Mesenteric fat pad (tissue), 1 donor: Measurements from ENCODE around the gene DLK1. TPM values are rescaled to one million over a fixed set of nuclear protein-coding genes. Genes with fewer than 3 reads are reported as not detected.

Source experiments
- DNase-seq: peaks from one replicate; pipeline ENCODE4 v3.0.0-alpha.2; 2020; ENCODE audit warnings: low spot score
- total RNA-seq: library from RNA; stranded (reverse); fragmentation: NEBNext Ultra II Directional; extraction: Animal tissue kit (Norgen Biotek cat#: 25700); gene quantifications from one replicate; pipeline ENCODE4 v1.2.1, GENCODE V29; 2021
- donor health status: DM: yes; HTN: yes; CAD: no.

The DLK1 gene
- total RNA-seq, 1 donor from 2014 or later, result not detected

DNA sequence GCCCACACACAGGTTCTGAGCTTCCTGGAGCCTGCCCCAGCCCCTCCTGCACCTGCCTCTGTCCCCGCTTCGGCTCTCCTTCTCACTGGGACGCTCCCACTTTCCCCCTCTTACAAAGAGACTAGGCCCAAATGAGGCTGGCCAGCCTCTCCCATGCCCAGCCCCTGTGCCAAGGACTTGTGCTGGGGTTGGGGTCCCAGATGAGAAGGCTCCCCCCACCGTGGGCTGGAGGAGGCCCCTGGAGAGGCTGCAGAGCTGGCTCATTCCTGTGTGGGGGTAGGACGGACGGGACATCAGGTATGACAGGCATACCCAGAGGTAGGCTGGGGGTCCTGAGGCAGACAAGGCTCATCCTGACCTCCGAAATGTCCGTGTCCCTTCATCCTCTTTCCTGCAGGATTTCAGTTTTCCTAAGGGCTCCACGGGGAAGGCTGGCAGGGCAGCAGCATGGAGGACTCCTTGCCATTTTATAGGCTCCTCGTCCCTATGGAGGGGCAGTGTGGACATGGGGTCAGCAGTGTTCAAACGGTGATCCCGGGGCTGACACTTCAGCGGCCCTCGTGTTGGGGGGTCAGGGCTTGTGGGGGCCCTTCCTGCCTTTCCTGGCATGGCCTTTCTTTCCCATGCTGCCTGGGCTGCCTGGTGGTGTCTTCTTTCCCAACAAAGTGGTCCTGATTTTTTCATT lies 50.1 kb downstream of the DLK1 start:
- peak; percentile 79 for DNase-seq

DNA sequence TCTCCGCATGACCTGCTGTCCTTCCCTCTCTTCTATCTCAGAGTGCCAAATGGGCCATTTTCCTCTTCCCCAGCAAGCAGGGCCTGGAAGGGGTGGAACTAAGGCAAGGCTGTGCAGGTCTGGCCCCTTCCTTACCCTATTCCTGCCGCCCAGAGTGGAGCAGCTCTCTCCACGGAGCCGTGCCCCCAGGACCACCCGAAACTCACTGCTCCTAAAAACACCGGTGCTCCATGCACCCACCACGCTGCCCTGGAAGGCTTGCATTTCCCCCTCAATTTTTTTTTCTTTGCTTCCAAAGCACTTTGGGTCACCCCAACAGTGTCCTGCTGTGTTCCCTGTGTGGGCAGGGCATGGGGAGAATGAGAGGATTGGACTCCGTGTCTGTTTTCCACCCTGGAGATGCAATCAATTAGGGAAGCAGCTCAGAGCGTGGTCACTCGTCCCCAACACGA lies 50.7 kb downstream of the DLK1 start:
- peak; percentile 69 for DNase-seq

DNA sequence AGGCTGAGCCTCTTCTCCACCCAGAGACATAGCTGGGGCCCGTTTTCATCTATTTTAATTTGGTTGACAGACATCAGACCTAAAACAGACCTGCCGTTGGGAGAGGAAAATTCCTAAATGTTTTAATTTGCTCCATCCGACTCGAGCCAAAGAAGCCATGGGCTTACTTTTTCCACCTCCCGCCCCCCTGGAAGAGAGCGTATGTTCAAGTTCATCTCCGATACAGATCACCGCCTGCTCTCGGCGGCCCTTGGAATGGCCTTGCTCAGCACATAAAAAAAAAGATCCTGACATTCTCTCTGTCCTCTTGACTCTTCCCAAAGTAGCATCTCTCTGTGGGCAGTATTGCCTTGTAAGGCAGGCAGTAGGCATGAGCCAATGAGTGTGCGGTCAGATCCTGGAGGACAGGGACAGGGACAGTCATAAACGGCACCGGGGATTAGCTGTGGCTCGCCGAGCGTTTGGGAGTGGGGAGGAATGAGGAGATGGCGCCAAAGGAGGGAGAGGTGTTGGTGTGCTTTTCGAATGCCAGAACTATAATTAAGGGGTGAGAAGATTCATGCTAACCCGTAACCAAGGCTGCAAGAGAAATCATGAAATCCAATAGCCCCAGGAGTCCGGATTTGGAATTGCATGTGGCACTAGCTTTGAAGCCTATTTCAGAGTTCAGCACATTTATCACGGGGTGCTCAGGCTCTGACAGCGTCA lies 51.3 kb downstream of the DLK1 start:
- DNase-seq, result no peak

DNA sequence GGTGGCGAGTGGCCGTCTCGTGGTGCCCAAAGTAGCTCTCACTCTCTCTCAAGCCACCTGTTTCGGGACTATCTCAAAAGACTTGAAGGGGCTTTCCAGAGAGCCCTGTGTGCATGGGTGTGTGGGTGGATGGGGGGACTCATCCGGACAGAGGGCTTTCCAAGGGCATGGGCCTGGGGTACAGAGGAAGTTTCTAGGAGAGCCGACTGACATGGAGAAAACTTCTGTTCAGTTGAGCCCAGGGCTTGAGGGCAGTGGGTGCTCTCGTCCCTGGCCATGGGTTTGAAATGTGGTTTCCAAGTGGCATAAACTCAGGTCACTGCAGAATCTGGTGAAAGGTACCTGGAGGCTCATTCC lies 51.8 kb downstream of the DLK1 start:
- DNase-seq, result peak; percentile 39

DNA sequence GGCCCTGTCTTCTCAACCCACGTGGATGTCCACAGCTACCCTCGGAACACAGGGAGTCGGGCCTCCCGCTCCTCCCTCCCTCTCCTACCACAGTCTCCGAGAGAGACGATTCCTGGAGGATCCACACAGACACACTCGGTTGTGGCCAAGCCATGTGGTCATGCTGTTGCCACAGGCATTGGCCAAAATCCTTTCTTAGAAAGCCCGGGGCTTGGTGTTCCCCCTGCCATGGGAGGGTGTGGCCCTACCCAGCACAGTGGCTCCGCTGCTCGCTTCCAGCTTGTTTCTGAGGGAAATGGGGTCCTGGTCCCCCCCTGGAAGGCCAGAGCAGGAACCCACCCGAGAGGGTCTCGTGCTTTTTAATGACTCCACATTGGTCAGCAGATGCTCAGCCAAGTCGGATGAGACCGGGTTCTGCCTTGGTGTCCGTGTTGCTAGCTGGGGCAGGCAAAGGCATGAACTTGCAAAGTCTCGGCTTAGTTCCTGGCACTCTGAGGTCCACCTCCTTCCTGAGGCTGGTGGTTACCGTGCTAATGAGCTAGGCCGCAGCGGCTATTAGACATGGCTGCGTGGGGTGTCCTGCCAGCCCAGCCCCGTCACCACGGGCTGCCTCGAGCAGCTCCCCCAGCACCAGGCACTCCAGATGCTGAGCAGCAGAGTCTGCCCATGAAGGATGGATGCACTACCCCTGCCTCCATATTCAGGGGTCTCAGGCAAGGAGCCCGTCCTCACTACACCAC lies 52.4 kb downstream of the DLK1 start:
- DNase-seq, result peak; percentile 72

DNA sequence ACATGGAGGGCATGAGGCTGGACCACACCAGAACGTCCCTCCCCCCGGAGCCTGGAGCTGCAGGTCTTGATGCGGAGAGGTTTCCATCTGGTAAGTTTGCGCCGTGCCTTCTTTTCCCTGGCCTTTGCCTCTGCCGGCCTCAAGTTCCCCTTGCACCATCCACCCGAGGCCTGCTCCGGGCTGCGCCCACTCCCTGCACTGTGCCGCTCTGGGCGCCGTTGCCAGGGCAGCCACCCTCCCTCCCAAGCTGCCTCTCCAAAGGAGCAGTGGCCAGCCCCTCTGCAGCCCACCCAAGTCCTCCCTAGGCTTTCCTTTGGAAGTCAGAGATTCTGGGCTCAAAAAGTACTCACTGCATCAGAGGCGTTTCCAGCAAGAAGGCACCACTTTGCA lies 53.0 kb downstream of the DLK1 start:
- DNase-seq, result no peak

DNA sequence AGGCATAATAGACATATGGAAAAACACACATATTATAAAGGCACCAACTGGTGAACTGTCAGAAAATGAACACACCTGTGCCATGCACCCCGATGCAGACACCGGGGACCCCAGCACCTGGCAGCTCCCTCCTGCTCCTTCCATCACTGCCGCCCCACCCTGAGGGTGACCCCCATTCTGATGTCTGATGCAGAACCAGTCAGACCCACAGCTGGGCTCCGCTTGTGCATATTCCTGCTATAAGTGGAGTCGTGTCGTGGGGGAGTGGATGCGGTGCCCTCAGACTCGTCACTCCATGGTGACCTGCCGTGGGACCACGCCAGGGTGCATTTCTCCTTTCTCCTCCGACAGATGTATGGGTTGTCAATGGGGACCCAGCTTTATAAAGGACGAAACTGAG lies 53.6 kb downstream of the DLK1 start:
- DNase-seq, result peak; percentile 55

DNA sequence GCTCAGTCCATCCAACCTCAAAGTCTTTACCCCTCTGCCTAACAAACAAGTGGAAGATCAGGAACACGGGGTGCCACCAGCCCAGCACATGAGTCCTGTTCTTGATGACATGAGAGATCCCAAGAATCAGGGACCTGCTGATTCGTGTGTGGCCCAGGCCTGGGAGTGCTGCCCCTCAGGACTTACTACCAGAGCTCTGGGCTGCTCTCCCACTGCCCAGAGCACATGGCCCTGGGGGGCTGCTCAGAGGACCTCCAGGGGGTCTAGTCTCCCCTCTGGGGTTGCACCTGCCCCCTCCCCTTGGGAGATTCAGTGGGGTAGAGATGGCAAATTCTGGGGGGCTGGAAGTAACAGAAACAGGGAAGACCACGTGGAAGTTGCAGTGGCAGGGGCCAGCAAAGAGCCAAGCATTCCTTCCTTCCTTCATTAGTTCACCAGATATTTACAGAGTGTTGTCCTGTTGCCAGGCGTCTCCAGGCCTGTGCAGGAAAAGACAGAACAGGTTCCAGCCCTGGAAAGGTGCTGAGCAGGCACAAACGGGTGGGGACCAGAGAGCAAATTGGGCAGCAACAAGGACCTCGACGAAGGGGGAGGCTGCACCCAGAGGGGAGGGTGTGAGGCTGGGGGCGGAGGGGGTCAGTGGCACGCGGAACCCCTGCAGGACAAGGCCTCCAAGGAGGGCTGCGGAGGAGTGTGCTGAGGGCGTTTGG lies 54.1 kb downstream of the DLK1 start:
- DNase-seq, result peak; percentile 80

DNA sequence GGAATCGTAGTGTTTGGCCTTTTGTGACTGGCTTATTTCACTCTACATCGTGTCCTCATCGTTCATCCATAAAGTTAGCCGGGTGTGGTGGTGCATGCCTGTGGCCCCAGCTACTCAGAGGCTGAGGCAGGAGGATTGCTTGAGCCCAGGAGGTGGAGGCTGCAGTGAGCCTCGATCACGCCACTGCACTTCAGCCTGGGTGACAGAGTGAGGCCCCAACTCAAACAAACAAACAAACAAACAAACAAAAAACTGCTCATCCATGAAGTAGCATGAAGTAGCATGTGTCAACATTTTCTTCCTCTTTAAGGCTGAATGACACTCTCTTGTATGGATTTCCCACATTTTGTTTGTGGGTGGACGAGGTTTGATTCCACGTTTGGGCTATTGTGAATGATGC lies 55.3 kb downstream of the DLK1 start:
- DNase-seq, result peak; percentile 16

DNA sequence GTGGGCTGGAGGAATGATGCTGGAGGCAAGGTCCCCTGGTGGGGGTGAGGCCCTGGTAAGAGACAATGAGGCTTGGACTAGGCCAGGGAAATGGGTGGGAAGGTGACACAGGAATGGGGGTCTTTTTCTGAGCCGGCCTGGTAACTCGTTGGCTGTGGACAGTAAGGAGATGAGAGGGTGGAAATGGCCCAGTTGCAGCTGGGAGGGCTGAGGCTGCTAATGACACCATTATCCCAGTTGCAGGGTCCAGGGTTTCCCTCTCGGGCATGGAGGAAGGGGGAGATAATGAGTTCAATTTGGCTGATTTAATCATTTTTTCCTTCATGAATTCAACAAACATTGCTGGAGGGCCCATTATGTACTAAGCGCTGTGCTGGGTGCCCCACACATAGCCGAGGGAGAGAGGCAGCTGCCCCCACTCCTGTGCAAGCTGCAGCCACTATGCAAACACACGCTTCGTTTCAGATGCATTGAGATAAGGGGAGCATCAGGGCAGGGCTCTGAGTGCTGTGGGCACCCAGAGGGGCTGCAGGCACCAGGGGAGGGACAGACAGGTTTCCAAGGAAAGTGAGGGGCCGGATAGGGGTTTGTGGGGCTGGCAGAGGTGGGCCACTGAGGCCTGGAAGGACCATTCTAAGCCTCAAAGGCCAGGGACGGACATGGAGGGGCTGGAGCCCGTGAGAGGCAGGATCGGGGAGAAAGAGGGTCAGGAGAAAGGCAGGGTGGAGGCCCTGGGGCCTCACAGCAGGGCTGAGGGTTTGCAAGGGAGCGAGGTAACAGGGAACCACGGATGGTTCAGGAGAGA lies 56.0 kb downstream of the DLK1 start:
- DNase-seq, result peak; percentile 59

DNA sequence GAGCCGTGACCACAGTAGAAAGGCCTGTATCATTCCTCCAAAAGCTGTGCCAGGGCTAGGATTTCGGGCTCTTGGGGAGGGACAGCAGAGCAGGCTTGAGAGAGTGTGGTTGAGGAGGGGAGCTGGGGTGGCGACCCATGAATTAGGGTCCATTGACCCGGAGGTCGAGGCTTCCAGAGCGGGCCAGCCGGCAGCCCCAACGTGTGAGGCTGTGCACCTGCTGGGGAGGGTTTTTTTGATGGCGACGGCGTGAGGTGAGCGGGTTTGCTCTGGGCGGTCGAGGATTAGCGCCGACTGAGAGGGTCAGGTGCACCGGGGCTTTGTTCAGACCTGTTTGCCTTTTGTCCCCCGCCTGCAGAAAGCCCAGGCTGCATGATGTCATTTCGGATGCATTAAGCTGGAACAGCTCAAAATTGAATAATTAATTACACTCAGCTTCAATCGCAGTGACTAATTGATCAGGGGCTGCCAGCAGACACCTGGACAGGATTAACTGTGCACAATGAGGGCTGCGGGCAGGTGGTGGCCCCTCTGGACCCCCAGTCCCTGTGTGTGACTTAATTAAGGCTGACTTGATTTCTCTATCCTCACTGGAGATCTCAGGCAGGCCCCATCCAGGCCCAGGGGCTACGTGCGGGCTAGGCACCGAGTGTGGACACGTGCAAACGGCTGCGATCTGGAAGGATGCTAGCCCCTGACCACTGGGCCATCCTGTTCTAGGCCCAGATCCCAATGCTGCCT lies 57.1 kb downstream of the DLK1 start:
- no peak for DNase-seq

DNA sequence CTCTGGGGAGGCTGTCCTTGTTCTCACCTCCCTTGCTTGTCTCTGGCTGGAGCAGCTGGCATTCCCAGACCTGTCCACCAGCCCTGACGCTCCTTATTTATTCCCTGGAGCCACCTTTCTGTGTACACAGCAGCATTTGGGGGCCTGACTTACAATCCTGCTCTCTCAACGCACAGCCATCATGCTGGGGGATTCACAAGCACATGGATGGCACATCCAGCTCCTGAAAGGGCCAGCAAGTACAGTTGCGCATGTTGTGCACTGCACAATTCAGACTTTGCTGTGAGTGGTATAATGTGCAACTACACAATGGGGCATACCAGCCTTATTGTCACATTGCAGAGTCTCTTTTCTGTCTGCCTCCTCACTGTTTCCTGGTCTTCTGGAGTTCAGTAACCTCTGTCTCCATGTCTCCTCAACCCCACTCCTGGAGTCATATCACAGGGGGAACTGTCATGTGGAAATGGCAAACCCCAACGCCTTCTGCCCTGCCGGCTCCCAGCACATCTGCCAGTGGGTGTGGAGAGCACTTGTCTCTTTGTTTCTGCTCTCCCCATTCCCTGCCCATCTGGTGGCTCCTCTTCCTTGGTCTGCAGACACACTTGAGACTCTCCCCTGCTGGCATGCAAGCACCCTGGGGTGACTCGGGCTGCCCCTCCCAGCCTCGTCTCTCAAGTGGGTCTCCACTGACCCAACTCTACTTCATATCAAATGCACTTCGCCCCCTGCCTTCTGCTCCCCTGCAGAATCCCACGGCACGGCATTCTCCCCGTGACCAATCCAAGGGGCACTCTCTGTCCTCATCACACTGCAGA lies 58.0 kb downstream of the DLK1 start:
- no peak for DNase-seq

DNA sequence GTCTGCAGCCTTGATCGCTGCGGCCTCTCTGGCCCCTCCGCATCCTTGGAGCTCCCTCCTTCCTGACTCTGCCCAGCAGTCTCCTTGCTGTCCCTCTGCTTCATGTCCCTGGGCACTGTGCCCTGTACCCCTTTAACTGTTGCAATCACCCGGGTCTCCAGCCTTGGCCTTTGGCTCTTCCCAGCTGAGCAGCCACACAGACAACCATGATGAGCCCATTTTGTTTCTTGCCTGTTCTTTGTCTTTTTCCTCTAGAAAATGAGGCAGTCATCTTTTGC lies 58.6 kb downstream of the DLK1 start:
- DNase-seq, result no peak

DNA sequence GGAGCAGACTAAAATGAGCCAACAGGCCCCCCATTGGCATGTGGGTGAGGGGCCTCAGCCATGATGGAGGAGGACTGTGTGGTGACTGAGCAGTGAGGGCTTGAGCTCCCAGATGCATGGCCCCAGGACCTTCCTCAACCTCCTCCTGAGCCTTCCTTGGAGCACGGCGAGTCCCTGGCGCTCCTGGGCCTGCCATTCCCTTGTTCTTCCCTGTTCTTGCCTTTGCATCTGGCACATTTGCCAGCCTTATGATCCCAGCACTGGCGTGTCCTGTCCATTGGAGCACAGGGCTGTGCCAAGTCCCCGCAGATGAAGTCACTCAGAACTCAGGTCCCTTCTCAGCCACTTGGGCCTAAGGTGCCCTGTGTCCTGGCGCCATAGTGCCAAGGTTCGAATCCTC lies 58.9 kb downstream of the DLK1 start:
- DNase-seq, result no peak

DNA sequence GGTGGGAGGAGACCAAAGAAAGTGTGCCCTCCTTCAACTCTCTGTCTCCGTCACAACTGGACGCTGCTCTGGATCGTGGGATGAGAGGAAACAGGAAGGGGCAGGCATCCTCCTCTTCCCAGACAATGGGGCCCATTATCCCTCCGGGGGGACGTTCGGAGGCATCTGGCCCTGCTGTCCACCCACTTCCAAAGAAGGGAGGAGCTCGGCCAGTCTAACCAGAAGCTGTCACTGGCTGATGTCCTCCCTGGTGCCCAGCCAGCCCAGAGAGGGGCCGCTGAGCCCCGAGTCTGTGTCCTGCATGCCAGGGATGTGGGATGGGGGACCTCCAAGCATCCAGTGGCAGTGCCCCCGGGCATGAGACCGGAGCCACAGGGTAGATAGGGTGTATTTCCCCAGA lies 59.4 kb downstream of the DLK1 start:
- DNase-seq, result no peak

DNA sequence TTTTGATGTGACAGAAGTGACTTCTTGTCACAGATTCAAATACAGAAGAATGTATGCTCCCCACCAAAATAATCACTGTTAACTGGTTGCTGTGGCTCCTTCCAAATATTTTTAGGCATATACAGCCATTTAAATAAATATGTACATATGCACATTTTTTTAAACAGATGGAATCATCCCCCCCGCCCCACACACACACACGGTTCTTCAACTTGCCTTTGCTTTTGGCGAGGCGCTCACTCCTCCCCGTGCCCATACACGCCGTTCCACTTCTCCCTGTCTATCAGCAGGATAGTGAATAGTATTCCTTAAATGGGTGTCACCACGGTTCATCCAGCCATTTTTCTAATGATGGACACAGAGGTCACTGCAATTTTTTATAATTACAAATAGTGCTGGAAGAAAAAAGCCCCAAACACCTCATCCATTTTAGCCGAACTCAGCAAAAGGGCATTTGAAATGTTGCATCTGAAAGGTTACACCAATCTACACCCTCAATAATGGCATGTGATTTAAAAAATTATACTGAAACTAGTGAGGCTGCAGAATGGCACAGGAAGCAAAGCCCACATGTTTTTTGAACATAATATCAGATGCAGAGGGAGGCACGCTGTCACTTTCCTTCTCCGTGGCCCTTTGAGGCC lies 60.0 kb downstream of the DLK1 start:
- no peak for DNase-seq

DNA sequence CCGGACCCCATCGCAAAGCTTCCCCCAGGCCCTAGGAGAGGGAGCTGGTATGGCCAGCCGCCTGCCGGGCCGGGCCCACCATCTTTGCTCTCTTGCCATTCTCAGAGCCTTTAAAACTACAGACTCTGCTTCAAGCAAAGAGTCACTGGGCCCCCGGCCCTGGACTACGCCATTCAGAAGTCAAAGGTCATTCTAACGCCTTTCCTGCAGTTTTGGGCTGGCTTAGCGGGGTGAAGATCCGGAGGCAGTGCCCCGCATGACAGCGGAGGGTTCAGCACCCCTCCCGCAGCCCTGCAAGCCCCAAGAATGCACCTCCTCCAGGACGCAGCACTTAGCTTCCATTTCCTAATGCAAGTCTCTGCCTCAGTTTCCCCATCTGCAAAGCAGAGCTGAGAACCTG lies 61.0 kb downstream of the DLK1 start:
- DNase-seq, result no peak
